ENCODE data around the gene RNF223.
A peak's percentile ranks its signal among the peaks of the same experiment; 100 is the strongest.

The RNF223 gene

DNA sequence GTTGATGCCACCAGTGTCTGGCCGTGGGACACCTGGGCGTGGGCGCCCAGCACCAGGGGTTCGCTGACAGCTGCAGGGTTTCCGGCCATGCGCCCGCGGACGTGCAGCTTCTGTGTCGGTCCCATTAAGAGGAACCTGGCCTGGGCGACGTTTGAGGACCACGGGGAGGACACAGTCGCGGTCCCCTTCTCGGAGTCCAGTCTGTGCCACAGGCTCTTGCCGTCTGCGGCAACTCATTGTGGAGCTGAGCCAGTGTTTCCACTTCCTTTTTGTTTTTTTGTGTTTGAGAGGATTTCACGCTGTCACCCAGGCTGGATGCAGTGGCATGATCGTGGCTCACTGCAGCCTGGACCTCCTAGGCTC lies 43.3 kb upstream of the RNF223 start:
- peaks cover 3% of the 10 kb centered on the region; the same call in 1 of the 2 replicates for H3K36me3 ChIP-seq (ENCODE audit: control insufficient read depth, insufficient read depth, low read length)
- H3K27ac ChIP-seq (ENCODE audit: low read depth, low read length), result no peak overlapping the region
- H3K27me3 ChIP-seq (ENCODE audit: control insufficient read depth, insufficient read depth, low read length), result peaks cover 37% of the 10 kb centered on the region
- peaks cover 3% of the 10 kb centered on the region; the same call in 1 of the 2 replicates for H3K4me1 ChIP-seq (ENCODE audit: control insufficient read depth, insufficient read depth, low read length)
- H3K9ac ChIP-seq (ENCODE audit: low read length), result no peak overlapping the region
- H3K9me3 ChIP-seq (ENCODE audit: control insufficient read depth, insufficient read depth, low read depth, low read length), result peaks cover 7% of the 10 kb centered on the region
- H3K4me3 ChIP-seq (ENCODE audit: low read depth, low read length), result no peak overlapping the region

DNA sequence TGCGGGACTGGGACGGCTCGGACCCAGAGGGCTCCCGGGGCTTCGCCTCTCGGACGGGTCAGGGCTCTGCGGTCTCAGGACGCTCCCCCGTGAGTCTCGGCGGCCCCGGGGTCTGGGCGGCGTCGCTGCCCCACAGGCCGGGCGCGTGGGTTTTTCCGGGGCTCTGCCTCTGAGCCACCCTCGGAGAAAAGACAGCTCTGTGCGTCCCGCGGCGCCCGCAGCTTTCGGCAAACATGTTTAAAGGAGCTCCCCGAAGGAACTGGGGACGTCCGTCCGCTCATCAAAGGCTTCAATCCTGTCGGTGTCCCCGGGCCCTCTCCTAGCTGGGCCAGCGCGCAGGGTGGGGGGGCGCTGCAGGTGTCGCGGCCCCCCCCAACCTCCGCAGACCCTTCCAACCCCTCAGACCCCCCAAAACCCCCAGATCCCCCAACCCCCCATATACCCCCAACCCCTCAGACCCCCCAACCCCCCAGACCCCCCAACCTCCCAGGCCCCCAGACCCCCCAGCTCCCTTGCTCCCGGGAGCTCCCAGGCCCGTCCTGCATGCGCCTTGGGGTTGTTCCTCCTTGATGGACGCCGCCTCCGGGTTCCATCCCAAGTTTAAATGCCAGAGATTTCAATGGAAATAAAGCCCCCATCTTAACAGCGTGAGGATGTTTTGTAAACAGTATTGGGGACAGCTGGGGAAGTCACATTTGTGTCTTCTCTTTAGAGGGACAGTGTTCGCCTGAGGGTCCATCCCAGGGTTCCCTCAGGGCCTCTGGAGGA lies 42.8 kb upstream of the RNF223 start:
- peaks cover 36% of the 10 kb centered on the region for H3K27me3 ChIP-seq (ENCODE audit: control insufficient read depth, insufficient read depth, low read length)
- H3K4me3 ChIP-seq (ENCODE audit: low read depth, low read length), result peak overlapping the region; percentile 80
- no peak overlapping the region for H3K27ac ChIP-seq (ENCODE audit: low read depth, low read length)
- H3K9me3 ChIP-seq (ENCODE audit: control insufficient read depth, insufficient read depth, low read depth, low read length), result peaks cover 11% of the 10 kb centered on the region
- H3K9ac ChIP-seq (ENCODE audit: low read length), result peak overlapping the region; percentile 35
- no peaks in the 10 kb centered on the region; the same call in 1 of the 2 replicates for H3K4me1 ChIP-seq (ENCODE audit: control insufficient read depth, insufficient read depth, low read length)
- peaks cover 9% of the 10 kb centered on the region; the same call in 1 of the 2 replicates for H3K36me3 ChIP-seq (ENCODE audit: control insufficient read depth, insufficient read depth, low read length)

DNA sequence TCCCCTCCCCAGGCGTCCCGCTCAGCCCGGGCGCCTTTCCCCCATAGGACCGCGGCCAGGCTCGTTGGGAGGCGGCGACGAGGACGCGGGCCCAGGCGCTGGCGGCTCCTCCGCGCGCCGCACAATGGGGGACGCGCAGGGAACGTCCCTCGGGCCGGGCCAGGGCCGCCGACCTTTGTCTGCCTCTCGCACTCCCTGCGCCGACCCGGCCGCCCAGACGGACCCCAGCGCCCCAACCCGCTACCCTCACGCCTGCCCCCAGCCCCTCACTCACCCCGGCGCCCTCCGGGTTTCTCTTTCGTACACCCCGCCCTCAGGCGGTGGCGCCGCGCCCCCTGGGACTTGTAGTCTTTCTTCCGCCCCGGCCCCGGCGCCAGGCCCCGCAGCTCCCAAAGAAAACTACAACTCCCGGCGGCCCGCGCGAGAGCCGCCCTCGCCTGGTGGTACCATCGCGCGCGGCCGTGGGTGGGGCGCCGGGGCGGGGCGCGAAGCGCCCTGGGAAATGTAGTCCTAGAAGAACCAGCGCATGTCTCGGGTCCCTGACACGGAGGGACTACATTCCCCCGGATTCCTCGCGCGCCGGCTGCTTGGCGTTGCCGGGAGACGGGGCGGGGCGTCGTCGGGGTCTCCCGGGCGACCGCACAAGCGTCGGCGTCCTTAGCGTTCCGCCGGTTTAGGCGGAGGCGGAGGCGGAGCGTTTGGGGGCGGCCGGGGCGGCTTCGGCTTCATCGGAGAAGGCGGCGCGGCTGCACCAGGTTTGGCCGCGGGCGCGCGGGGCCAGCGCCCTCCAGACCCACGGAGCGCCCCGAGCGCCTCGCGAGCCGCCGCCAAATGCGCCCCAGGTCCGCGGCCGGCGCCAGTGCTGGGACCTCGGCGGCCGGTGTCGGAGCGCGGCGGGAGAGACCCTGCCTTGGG lies 41.9 kb upstream of the RNF223 start, which contains the start of gene C1orf159:
TSS of gene C1orf159 (minus strand) at position 304 of the 915 bp plus-strand sequence. CDS start 24,546 bp downstream, outside the sequence.
- peak within 1 kb of the TSS; percentile 49 for H3K9ac ChIP-seq (ENCODE audit: low read length)

DNA sequence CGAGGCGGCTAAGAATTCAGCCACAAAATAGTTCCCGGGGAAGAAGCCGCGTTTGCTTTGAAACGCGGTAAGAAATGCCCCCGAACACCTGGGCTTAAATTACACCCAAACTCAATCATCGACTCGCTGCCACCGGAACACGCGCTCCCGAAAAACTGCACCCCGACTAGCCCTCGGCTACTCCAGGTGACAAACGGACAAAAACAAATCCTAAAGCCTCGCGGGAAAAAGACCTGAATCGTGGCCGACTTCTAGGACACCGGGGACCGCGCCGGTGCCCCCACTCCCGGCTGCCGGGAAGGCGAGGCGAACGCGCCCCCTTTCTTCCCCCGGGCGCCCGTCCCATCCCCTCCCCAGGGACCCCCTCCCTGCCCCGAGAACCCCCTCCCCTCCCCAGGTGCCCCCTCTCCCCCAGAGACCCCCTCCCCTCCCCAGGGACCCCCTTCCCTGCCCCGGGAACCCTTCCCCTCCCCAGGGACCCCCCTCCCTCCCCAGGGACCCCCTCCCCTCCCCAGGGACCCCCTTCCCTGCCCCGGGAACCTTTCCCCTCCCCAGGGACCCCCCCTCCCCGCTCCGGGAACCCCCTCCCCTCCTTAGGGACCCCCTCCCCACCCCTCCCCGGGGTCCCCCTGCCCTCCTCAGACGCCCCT lies 41.2 kb upstream of the RNF223 start:
- Histone ChIP-seq H3K27me3 (ENCODE audit: control insufficient read depth, insufficient read depth, low read length) (peaks cover 29% of the 10 kb centered on the region), H3K9ac (ENCODE audit: low read length) (no peak overlapping the region), H3K27ac (ENCODE audit: low read depth, low read length) (no peak overlapping the region), H3K4me1 (ENCODE audit: control insufficient read depth, insufficient read depth, low read length) (no peaks in the 10 kb centered on the region; the same call in 1 of the 2 replicates), H3K4me3 (ENCODE audit: low read depth, low read length) (peak overlapping the region; percentile 80), H3K36me3 (ENCODE audit: control insufficient read depth, insufficient read depth, low read length) (peaks cover 12% of the 10 kb centered on the region; the same call in 1 of the 2 replicates), H3K9me3 (ENCODE audit: control insufficient read depth, insufficient read depth, low read depth, low read length) (peaks cover 11% of the 10 kb centered on the region)

More for the DNA sequence above, 41.9 kb upstream of the RNF223 start, which contains the start of gene C1orf159:
- H3K27me3 ChIP-seq (ENCODE audit: control insufficient read depth, insufficient read depth, low read length), result peaks cover 31% of the 10 kb centered on the region
- H3K4me1 ChIP-seq (ENCODE audit: control insufficient read depth, insufficient read depth, low read length), result no peaks in the 10 kb centered on the region; the same call in 1 of the 2 replicates
- no peak within 1 kb of the TSS for H3K27ac ChIP-seq (ENCODE audit: low read depth, low read length)
- H3K9me3 ChIP-seq (ENCODE audit: control insufficient read depth, insufficient read depth, low read depth, low read length), result peaks cover 11% of the 10 kb centered on the region
- H3K4me3 ChIP-seq (ENCODE audit: low read depth, low read length), result peak within 1 kb of the TSS; percentile 80
- H3K36me3 ChIP-seq (ENCODE audit: control insufficient read depth, insufficient read depth, low read length), result peaks cover 12% of the 10 kb centered on the region; the same call in 1 of the 2 replicates

DNA sequence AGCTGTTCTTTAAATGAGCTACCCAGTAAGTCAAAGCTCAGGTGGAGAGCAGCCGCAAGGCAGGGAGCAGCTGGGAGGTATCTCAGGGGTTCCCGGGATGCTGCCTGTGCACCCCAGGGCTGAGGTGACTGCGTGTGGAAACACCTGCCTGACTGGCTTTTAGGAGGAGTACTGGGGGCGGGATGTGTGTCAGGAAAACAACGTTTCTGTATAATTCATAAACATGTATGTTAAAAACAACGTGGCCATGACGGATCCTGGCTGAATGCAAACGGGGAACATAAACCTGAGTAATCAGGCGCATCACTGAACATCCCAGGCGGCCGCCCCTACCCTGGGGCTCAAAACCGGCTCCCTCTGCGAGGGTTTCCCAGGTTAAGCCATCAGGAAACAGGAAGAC lies 40.3 kb upstream of the RNF223 start:
- Histone ChIP-seq H3K27me3 (ENCODE audit: control insufficient read depth, insufficient read depth, low read length) (peaks cover 29% of the 10 kb centered on the region), H3K9ac (ENCODE audit: low read length) (no peak overlapping the region), H3K36me3 (ENCODE audit: control insufficient read depth, insufficient read depth, low read length) (peaks cover 12% of the 10 kb centered on the region; the same call in 1 of the 2 replicates), H3K4me1 (ENCODE audit: control insufficient read depth, insufficient read depth, low read length) (no peaks in the 10 kb centered on the region; the same call in 1 of the 2 replicates), H3K27ac (ENCODE audit: low read depth, low read length) (no peak overlapping the region), H3K4me3 (ENCODE audit: low read depth, low read length) (peak overlapping the region; percentile 51), H3K9me3 (ENCODE audit: control insufficient read depth, insufficient read depth, low read depth, low read length) (peaks cover 11% of the 10 kb centered on the region)

DNA sequence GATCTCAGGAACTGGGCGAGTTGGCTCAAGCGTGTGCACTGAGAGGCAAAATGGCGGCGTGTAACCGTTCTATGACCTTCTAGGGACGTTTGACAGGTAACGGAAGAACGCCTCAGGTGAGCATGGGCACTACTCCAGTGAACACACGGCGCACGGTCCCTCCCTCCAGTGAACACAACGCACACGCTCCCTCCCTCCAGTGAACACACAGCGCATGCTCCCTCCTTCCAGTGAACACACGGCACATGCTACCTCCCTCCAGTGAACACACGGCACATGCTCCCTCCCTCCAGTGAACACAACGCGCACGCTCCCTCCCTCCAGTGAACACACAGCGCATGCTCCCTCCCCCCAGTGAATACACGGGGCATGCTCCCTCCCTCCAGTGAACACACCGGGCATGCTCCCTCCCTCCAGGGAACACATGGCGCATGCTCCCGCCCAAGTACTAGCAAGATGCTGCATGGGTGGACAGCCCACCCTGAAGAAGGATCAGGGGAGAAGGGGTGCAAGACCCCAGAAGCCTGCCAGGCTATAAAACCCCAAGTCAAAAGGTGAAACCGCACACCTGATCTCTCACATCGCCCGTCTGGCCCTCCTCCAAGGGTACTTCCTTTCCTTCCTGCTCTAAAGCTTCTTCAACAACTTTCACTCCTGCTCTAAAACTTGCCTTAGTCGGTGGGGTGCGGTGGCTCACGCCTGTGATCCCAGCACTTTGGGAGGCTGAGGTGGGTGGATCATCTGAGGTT lies 38.3 kb upstream of the RNF223 start:
- no peak overlapping the region for H3K27ac ChIP-seq (ENCODE audit: low read depth, low read length)

DNA sequence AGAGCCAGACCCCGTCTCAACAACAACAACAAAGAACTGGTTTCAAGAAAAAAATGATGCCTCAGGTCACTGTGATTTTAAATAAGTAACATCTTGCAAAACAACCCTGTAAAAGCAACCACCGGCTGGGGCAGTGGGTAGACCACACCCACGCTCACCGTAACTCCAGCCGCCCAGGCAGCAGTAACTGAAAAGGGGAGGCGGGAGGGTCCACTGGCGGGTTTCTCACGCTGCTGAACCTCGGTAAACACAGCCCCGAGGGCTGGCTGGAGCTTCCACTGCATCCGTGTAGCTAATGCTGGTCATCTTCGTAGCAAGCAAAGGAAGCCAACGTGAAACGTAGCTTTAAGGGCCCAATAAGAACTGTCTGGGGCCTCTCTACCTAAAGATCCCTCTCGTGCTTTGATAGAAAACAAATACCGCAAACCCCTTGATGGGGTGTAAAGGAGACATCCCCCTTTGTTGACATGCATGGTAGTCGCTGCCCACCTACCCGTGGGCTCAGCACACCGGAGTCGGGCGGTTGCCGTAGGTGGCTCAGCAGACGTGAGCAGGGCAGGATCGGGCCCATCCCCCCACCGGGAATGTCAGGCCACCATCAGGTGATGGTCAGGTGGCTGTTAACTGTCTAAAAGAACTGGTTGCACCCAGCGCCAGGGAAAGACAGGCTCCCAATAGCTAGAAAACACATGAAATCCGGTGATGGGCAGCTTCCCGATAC lies 37.6 kb upstream of the RNF223 start:
- peaks cover 3% of the 10 kb centered on the region; the same call in 1 of the 2 replicates for H3K27me3 ChIP-seq (ENCODE audit: control insufficient read depth, insufficient read depth, low read length)
- H3K9ac ChIP-seq (ENCODE audit: low read length), result no peak overlapping the region
- H3K36me3 ChIP-seq (ENCODE audit: control insufficient read depth, insufficient read depth, low read length), result peaks cover 12% of the 10 kb centered on the region; the same call in 1 of the 2 replicates
- H3K27ac ChIP-seq (ENCODE audit: low read depth, low read length), result no peak overlapping the region
- peaks cover 24% of the 10 kb centered on the region for H3K9me3 ChIP-seq (ENCODE audit: control insufficient read depth, insufficient read depth, low read depth, low read length)
- no peaks in the 10 kb centered on the region; the same call in 1 of the 2 replicates for H3K4me1 ChIP-seq (ENCODE audit: control insufficient read depth, insufficient read depth, low read length)
- no peak overlapping the region for H3K4me3 ChIP-seq (ENCODE audit: low read depth, low read length)

More for the DNA sequence above, 38.3 kb upstream of the RNF223 start:
- Histone ChIP-seq H3K36me3 (ENCODE audit: control insufficient read depth, insufficient read depth, low read length) (peaks cover 12% of the 10 kb centered on the region; the same call in 1 of the 2 replicates), H3K4me1 (ENCODE audit: control insufficient read depth, insufficient read depth, low read length) (no peaks in the 10 kb centered on the region; the same call in 1 of the 2 replicates), H3K4me3 (ENCODE audit: low read depth, low read length) (no peak overlapping the region), H3K9me3 (ENCODE audit: control insufficient read depth, insufficient read depth, low read depth, low read length) (peaks cover 17% of the 10 kb centered on the region), H3K9ac (ENCODE audit: low read length) (no peak overlapping the region), H3K27me3 (ENCODE audit: control insufficient read depth, insufficient read depth, low read length) (peaks cover 9% of the 10 kb centered on the region)

DNA sequence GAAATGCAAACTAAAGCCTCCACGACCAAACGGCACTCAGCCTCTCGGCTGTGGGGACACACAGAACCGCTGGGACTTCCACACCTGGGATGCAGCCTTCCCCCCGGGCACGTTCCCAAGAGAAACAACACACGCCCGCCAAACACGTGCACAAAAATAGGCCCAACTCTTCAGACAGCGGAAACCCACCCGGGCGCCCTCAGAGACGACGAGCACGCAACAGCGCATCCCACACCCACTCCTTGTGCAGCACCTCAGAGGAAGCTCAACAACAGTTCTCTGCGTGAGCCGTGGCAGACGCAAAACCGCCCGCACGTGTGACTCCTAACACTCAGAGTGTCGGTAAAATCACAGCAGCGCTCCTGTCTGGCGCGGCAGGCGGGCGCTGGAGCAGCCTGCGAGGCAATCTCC lies 36.5 kb upstream of the RNF223 start:
- H3K9me3 ChIP-seq (ENCODE audit: control insufficient read depth, insufficient read depth, low read depth, low read length), result peaks cover 31% of the 10 kb centered on the region
- no peaks in the 10 kb centered on the region for H3K27me3 ChIP-seq (ENCODE audit: control insufficient read depth, insufficient read depth, low read length)
- H3K4me1 ChIP-seq (ENCODE audit: control insufficient read depth, insufficient read depth, low read length), result no peaks in the 10 kb centered on the region; the same call in 1 of the 2 replicates
- H3K4me3 ChIP-seq (ENCODE audit: low read depth, low read length), result no peak overlapping the region
- no peak overlapping the region for H3K9ac ChIP-seq (ENCODE audit: low read length)
- no peak overlapping the region for H3K27ac ChIP-seq (ENCODE audit: low read depth, low read length)
- H3K36me3 ChIP-seq (ENCODE audit: control insufficient read depth, insufficient read depth, low read length), result peaks cover 12% of the 10 kb centered on the region; the same call in 1 of the 2 replicates

DNA sequence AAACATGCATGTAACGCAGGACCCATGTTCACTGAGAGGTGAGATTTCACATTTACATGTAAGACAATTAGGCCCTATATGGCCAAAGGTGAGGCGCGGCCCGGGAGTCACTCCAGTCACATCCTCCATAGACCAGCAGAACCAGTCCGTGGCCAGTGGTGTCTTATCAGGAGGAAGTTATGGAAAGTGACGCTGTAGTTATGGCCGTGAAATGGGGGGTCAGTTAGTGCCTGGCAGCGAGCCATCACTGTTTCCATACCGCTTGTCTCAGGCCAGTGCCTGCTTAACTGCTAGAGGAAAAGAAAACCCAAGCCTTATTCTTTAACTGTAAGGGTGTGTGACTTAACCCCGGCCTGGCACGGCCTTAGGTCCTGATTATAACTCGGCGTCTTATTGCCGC lies 35.6 kb upstream of the RNF223 start:
- H3K27ac ChIP-seq (ENCODE audit: low read depth, low read length), result no peak overlapping the region
- peaks cover 12% of the 10 kb centered on the region; the same call in 1 of the 2 replicates for H3K36me3 ChIP-seq (ENCODE audit: control insufficient read depth, insufficient read depth, low read length)
- no peaks in the 10 kb centered on the region for H3K27me3 ChIP-seq (ENCODE audit: control insufficient read depth, insufficient read depth, low read length)
- no peaks in the 10 kb centered on the region; the same call in 1 of the 2 replicates for H3K4me1 ChIP-seq (ENCODE audit: control insufficient read depth, insufficient read depth, low read length)
- no peak overlapping the region for H3K9ac ChIP-seq (ENCODE audit: low read length)
- peaks cover 31% of the 10 kb centered on the region for H3K9me3 ChIP-seq (ENCODE audit: control insufficient read depth, insufficient read depth, low read depth, low read length)
- no peak overlapping the region for H3K4me3 ChIP-seq (ENCODE audit: low read depth, low read length)

Data from HUES6 (cell line).